NT2/D1 (cell line): ENCODE measurements around the gene NUDT2.

Source experiments
- SUZ12 ChIP-seq: IDR thresholded peaks from 2 replicates; pipeline ENCODE4 v1.6.1; 2011; ENCODE audit not compliant: insufficient read length, insufficient read depth; ENCODE audit errors: extremely low read depth
- YY1 ChIP-seq: IDR thresholded peaks from 2 replicates; pipeline ENCODE4 v1.6.1; 2011; ENCODE audit not compliant: insufficient read length, insufficient read depth
- ZNF274 ChIP-seq: IDR thresholded peaks from 2 replicates; pipeline ENCODE4 v1.6.1; 2011; ENCODE audit warnings: mild to moderate bottlenecking, low read depth, low read length

DNA sequence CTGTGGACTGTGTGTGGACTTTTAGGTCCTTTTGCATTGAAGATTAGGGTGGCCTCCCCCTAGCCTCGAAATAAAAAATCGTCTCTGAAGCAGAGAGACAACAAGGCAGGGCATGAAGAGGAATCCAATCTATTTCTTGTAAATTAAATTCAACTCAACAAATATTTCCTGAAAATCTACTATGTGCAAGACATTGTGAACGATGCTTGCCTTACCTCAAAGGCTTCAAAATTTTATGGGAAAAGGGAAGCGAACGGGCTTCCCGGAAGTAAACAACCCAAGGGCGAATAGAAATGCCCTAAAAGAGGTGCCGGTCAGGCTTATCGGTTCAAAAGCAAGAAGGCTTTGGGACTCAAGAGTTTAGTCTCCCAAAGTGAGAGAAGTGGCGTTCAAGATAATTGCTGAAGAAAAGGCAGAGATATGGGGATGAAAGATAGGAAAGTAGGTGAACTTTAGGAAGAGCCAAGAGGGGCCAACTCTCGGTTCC lies 826 bp upstream of the NUDT2 start:
- TF ChIP-seq SUZ12 (no peak), YY1 (no peak), ZNF274 (no peak)
